SK-N-SH (cell line): ENCODE measurements around the gene C4orf50. TPM values are rescaled to one million over a fixed set of nuclear protein-coding genes. Genes with fewer than 3 reads are reported as not detected.
A peak's percentile ranks its signal among the peaks of the same experiment; 100 is the strongest.

Experiments
- CTCF ChIA-PET: fragments of 300-600, 350-600 bp; formaldehyde crosslinking; extraction: SDS; loops from one replicate; lab custom pipeline; 2021; lab: Yijun Ruan, JAX
- POLR2A ChIA-PET: fragments of 350-600 bp; sonication (Branson Sonifier 250); formaldehyde crosslinking; extraction: SDS; loops from one replicate; lab custom pipeline; 2020; ENCODE audit warnings: antibody characterized with exemption, inconsistent platforms; lab: Yijun Ruan, JAX
- DNase-seq: peaks from one replicate; pipeline ENCODE4 v3.0.0; 2012
- H2AFZ ChIP-seq: fragments of 200-600 bp; sonication (generic); 2 replicates; pipeline ENCODE4 v1.8.1; 2016; ENCODE audit warnings: antibody characterized with exemption, mild to moderate bottlenecking, low read depth
- H3F3A ChIP-seq: fragments of 200-600 bp; sonication (generic); replicated peaks from 2 replicates; pipeline ENCODE3; 2016; ENCODE audit warnings: antibody characterized with exemption, mild to moderate bottlenecking; ENCODE audit not compliant: insufficient read depth
- H3K27ac ChIP-seq, 2 experiments: fragments of 200-500 bp in 1 of 2; fragments of 200-600 bp in 1 of 2; sonication (Bioruptor generic) in 1 of 2; sonication (generic), shearing (Covaris generic) in 1 of 2; 2 replicates each; pipeline versions ENCODE4 v1.5.1 to v1.6.1; 2014 to 2016; ENCODE audit warnings: low read depth in 2 of 2, inconsistent platforms in 1 of 2, low read length in 1 of 2, mild to moderate bottlenecking in 1 of 2, mixed read lengths in 1 of 2
- H3K27me3 ChIP-seq: fragments of 200-600 bp; sonication (generic), shearing (Covaris generic); 2 replicates; pipeline ENCODE4 v1.6.1; 2016; ENCODE audit warnings: mixed run types; ENCODE audit not compliant: insufficient read depth
- H3K36me3 ChIP-seq, 2 experiments: fragments of 200-500 bp in 1 of 2; fragments of 200-600 bp in 1 of 2; sonication (Bioruptor generic) in 1 of 2; sonication (generic) in 1 of 2; replicated peaks in 1 of 2; 2 replicates each; pipeline versions ENCODE3 to v1.5.1; 2014 to 2016; ENCODE audit warnings: low read length in 1 of 2, mild to moderate bottlenecking in 1 of 2; ENCODE audit not compliant: insufficient read depth in 2 of 2, control insufficient read depth in 1 of 2
- H3K4me1 ChIP-seq, 2 experiments: fragments of 200-500 bp in 1 of 2; fragments of 200-600 bp in 1 of 2; sonication (Bioruptor generic) in 1 of 2; sonication (generic), shearing (Covaris generic) in 1 of 2; 2 replicates each; pipeline versions ENCODE4 v1.5.1 to v1.6.1; 2014 to 2016; ENCODE audit warnings: low read depth in 1 of 2, low read length in 1 of 2, mixed run types in 1 of 2; ENCODE audit not compliant: insufficient read depth in 2 of 2, control insufficient read depth in 1 of 2
- H3K4me2 ChIP-seq: fragments of 200-600 bp; sonication (generic), shearing (Covaris generic); 2 replicates; pipeline ENCODE4 v1.6.1; 2017; ENCODE audit warnings: mixed run types
- H3K4me3 ChIP-seq, 2 experiments: fragments of 200-500 bp in 1 of 2; fragments of 200-600 bp in 1 of 2; sonication (Bioruptor generic) in 1 of 2; sonication (generic), shearing (Covaris generic) in 1 of 2; 2 replicates each; pipeline versions ENCODE4 v1.5.1 to v1.8.1; 2014 to 2016; ENCODE audit warnings: low read depth in 2 of 2, inconsistent platforms in 1 of 2, low read length in 1 of 2, mild to moderate bottlenecking in 1 of 2, mixed read lengths in 1 of 2, moderate library complexity in 1 of 2
- H3K79me2 ChIP-seq: fragments of 200-600 bp; sonication (generic); 2 replicates; pipeline ENCODE4 v1.8.1; 2017; ENCODE audit warnings: mild to moderate bottlenecking; ENCODE audit not compliant: insufficient read depth
- H3K9ac ChIP-seq: fragments of 200-600 bp; sonication (generic); 2 replicates; pipeline ENCODE4 v1.6.1; 2017; ENCODE audit warnings: mixed run types
- H3K9me2 ChIP-seq: fragments of 200-600 bp; sonication (generic); 2 replicates; pipeline ENCODE4 v1.6.1; 2017; ENCODE audit warnings: mixed run types
- H3K9me3 ChIP-seq: fragments of 200-600 bp; sonication (generic); 2 replicates; pipeline ENCODE4 v1.6.1; 2017; ENCODE audit warnings: mixed run types, mild to moderate bottlenecking, moderate library complexity
- H4K20me1 ChIP-seq: fragments of 200-600 bp; sonication (generic); 2 replicates; pipeline ENCODE4 v1.6.1; 2017; ENCODE audit warnings: mild to moderate bottlenecking, mixed run types; ENCODE audit not compliant: insufficient read depth
- CHD2 ChIP-seq: fragments of 150-350 bp; IDR thresholded peaks from 2 replicates; pipeline ENCODE4 v1.6.1; 2018; ENCODE audit warnings: low read length; ENCODE audit not compliant: partially characterized antibody
- CTCF ChIP-seq: fragments of 200-600 bp; sonication (generic); IDR thresholded peaks from 2 replicates; pipeline ENCODE4 v1.6.1; 2017; ENCODE audit warnings: antibody characterized with exemption, mild to moderate bottlenecking, moderate library complexity
- ELF1 ChIP-seq: IDR thresholded peaks from 2 replicates; pipeline ENCODE4 v1.4.0; 2012
- FOSL2 ChIP-seq: IDR thresholded peaks from 2 replicates; pipeline ENCODE4 v1.4.0; 2012; ENCODE audit warnings: low read depth, mild to moderate bottlenecking, moderate library complexity, borderline replicate concordance
- FOXJ3 ChIP-seq: sonication (generic); formaldehyde crosslinking; IDR thresholded peaks from 2 replicates; pipeline ENCODE4 v1.5.1; 2020; ENCODE audit warnings: mild to moderate bottlenecking, missing genetic modification reagents
- GABPA ChIP-seq: IDR thresholded peaks from 2 replicates; pipeline ENCODE4 v1.4.0; 2012; ENCODE audit warnings: low read depth, mild to moderate bottlenecking
- JUND ChIP-seq: IDR thresholded peaks from 2 replicates; pipeline ENCODE4 v1.4.0; 2012
- MAX ChIP-seq: IDR thresholded peaks from 2 replicates; pipeline ENCODE4 v1.4.0; 2012; ENCODE audit warnings: low read depth
- MXI1 ChIP-seq: IDR thresholded peaks from 2 replicates; pipeline ENCODE4 v1.6.1; 2012; ENCODE audit warnings: mild to moderate bottlenecking, low read depth, low read length, improper control_type of control experiment
- NRF1 ChIP-seq: IDR thresholded peaks from 2 replicates; pipeline ENCODE4 v1.6.1; 2012; ENCODE audit warnings: low read depth, mild to moderate bottlenecking, low read length
- RAD21 ChIP-seq: IDR thresholded peaks from 2 replicates; pipeline ENCODE4 v1.6.1; 2012; ENCODE audit warnings: mild to moderate bottlenecking, low read length
- RXRA ChIP-seq: IDR thresholded peaks from 2 replicates; pipeline ENCODE4 v1.4.0; 2012; ENCODE audit warnings: low read depth, mild to moderate bottlenecking, borderline replicate concordance
- SIN3A ChIP-seq: IDR thresholded peaks from 2 replicates; pipeline ENCODE4 v1.6.1; 2012; ENCODE audit warnings: low read depth, mild to moderate bottlenecking, low read length, moderate library complexity, borderline replicate concordance
- SMC3 ChIP-seq: IDR thresholded peaks from 2 replicates; pipeline ENCODE4 v1.6.1; 2012; ENCODE audit warnings: low read depth, low read length, improper control_type of control experiment
- TAF1 ChIP-seq: IDR thresholded peaks from 2 replicates; pipeline ENCODE4 v1.6.1; 2012; ENCODE audit warnings: low read depth, mild to moderate bottlenecking, low read length, moderate library complexity, borderline replicate concordance
- USF2 ChIP-seq: fragments of 150-350 bp; IDR thresholded peaks from 2 replicates; pipeline ENCODE4 v1.6.1; 2017; ENCODE audit warnings: antibody characterized with exemption, low read length, low read depth, borderline replicate concordance
- YY1 ChIP-seq: IDR thresholded peaks from 2 replicates; pipeline ENCODE4 v1.4.0; 2012; ENCODE audit warnings: low read depth, mild to moderate bottlenecking
- WGBS: methylation state at CpG from one replicate; pipeline ENCODE4 v1.1.6; 2017; ENCODE audit warnings: low lambda C conversion rate; 5-methylcytosine and 5-hydroxymethylcytosine counted together
- polyA plus RNA-seq, 3 experiments: library from polyadenylated mRNA; depleted of rRNA; stranded (reverse); fragments of >200 nt; gene quantifications; 2 replicates each; pipeline ENCODE4 v1.2.3, GENCODE V29; 2012
- TF ChIP-seq, protein P1 (sequence below): IDR thresholded peaks from 2 replicates; pipeline ENCODE4; 2012
- TF ChIP-seq, protein P2 (sequence below): fragments of 150-350 bp; IDR thresholded peaks from 2 replicates; pipeline ENCODE4 v1.6.1; 2016; ENCODE audit warnings: mild to moderate bottlenecking, low read depth, low read length

The C4orf50 gene
- polyA plus RNA-seq, 1 of the 3 experiments (the other 2 are of a cell fraction): under 0.01 TPM

- 19% methylated on average over 6 of the region's 8 CpGs for WGBS
- ChIA-PET POLR2A (no interaction called here), CTCF (interaction anchor here (0.7 to 10.5 kb wide), 6 partner anchors 9 to 239 kb away, joined by 3 to 107 read pairs (median 6); no protein-coding TSS in a partner anchor)
Observed at GRCh38 chr4:6011686-6012085, 6.5 kb downstream of the C4orf50 start.

GRCh38 chr4:6011271-6011671 is 7.0 kb downstream of the C4orf50 start:
- no peak overlapping the region; a peak in 1 of 4 replicates for H3K27ac ChIP-seq
- H3K79me2 ChIP-seq: no peaks in the 10 kb centered on the region
- no peaks in the 10 kb centered on the region for H3K36me3 ChIP-seq
- CTCF ChIA-PET: interaction anchor here (0.7 to 10.5 kb wide), 7 partner anchors 9 to 315 kb away, joined by 3 to 107 read pairs (median 5); no protein-coding TSS in a partner anchor
- 47% methylated on average over 10 of the region's 12 CpGs for WGBS
- TF ChIP-seq CTCF: no peak
- TF ChIP-seq, protein P1, sequence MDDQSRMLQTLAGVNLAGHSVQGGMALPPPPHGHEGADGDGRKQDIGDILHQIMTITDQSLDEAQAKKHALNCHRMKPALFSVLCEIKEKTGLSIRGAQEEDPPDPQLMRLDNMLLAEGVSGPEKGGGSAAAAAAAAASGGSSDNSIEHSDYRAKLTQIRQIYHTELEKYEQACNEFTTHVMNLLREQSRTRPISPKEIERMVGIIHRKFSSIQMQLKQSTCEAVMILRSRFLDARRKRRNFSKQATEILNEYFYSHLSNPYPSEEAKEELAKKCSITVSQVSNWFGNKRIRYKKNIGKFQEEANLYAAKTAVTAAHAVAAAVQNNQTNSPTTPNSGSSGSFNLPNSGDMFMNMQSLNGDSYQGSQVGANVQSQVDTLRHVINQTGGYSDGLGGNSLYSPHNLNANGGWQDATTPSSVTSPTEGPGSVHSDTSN: no peak
- TF ChIP-seq ELF1: no peak
- no peak for TF ChIP-seq GABPA
- TF ChIP-seq SMC3: no peak
- no peak for TF ChIP-seq YY1
- no peak for TF ChIP-seq USF2
- TF ChIP-seq RAD21: no peak
- no peak for TF ChIP-seq NRF1
- TF ChIP-seq TAF1: no peak
- TF ChIP-seq JUND: no peak
- TF ChIP-seq MAX: no peak
- no peak for TF ChIP-seq RXRA
- TF ChIP-seq MXI1: no peak
- TF ChIP-seq, protein P2, sequence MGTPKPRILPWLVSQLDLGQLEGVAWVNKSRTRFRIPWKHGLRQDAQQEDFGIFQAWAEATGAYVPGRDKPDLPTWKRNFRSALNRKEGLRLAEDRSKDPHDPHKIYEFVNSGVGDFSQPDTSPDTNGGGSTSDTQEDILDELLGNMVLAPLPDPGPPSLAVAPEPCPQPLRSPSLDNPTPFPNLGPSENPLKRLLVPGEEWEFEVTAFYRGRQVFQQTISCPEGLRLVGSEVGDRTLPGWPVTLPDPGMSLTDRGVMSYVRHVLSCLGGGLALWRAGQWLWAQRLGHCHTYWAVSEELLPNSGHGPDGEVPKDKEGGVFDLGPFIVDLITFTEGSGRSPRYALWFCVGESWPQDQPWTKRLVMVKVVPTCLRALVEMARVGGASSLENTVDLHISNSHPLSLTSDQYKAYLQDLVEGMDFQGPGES: no peak
- no peak for TF ChIP-seq SIN3A
- TF ChIP-seq FOSL2: no peak
- no peak for TF ChIP-seq FOXJ3 (CRISPR knock-in tag)
- no peaks in the 10 kb centered on the region for H4K20me1 ChIP-seq
- no peaks in the 10 kb centered on the region for H3F3A ChIP-seq
- no peaks in the 10 kb centered on the region for H3K9me2 ChIP-seq
- peaks cover 0 to 9% of the 10 kb centered on the region in 2 experiments; a peak in 1 of 4 replicates for H3K4me1 ChIP-seq
- DNase-seq: no peak
- no peak overlapping the region for H3K9ac ChIP-seq
- H3K27me3 ChIP-seq: no peaks in the 10 kb centered on the region
- H3K4me3 ChIP-seq: no peak overlapping the region
- POLR2A ChIA-PET: no interaction called here
- H3K4me2 ChIP-seq: no peak overlapping the region
- no peak overlapping the region for H2AFZ ChIP-seq
- no peaks in the 10 kb centered on the region for H3K9me3 ChIP-seq

More at GRCh38 chr4:6011686-6012085, 6.5 kb downstream of the C4orf50 start:
- H3F3A ChIP-seq: no peaks in the 10 kb centered on the region
- DNase-seq: peak; percentile 73
- no peaks in the 10 kb centered on the region for H3K36me3 ChIP-seq
- H3K9me3 ChIP-seq: no peaks in the 10 kb centered on the region
- no peak overlapping the region for H3K4me3 ChIP-seq
- H3K27me3 ChIP-seq: no peaks in the 10 kb centered on the region
- H3K9ac ChIP-seq: no peak overlapping the region
- H4K20me1 ChIP-seq: no peaks in the 10 kb centered on the region
- no peak overlapping the region for H3K4me2 ChIP-seq
- no peaks in the 10 kb centered on the region for H3K79me2 ChIP-seq
- H3K27ac ChIP-seq: no peak overlapping the region; a peak in 1 of 4 replicates
- no peak overlapping the region for H2AFZ ChIP-seq
- TF ChIP-seq CHD2: peak; percentile 44
- TF ChIP-seq MXI1: peak; percentile 93
- TF ChIP-seq JUND: no peak
- no peaks in the 10 kb centered on the region for H3K9me2 ChIP-seq
- H3K4me1 ChIP-seq: peaks cover 0 to 9% of the 10 kb centered on the region in 2 experiments; a peak in 1 of 4 replicates
